ENCODE data around the gene EOMES.

EOMES gene

DNA sequence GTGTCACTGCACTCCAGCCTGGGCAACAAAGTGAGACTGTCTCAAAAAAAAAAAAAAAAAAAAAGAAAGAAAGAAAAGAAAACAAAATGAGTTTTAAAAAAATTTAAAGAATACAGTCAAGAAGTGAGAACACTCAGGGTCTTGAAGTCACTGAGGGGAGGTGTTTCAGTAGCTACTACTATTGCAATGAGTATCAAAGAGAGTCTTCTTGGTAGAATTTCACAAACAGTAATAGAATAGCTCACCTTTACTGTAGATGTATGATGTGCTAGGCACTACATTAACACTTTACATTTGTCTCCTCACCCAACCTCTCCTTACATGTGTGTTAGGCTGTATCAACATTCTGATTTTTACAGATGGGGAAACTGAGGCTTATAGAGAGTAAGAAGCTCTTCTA, 43.9 kb downstream of the EOMES start:
- no peak for DNase-seq

DNA sequence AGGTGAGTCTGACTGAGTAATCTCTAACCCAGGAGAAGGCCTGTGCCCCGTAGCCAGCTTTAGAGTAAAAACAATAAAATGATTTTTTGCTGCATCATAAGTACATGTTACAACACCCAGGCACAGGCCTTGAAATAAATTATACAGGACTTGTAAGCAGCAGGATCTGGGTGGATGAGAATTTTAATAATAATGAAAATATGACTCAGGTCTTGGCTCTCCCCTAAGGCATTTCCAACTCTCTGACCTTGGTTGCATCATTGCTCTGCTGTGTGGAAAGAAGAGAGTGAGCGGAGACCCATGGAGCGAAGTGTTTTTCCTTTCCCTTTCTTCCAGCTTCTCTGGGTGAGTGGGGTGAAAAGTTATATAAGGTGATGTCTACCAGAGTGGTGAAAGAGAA, 44.6 kb downstream of the EOMES start:
- DNase-seq: no peak

DNA sequence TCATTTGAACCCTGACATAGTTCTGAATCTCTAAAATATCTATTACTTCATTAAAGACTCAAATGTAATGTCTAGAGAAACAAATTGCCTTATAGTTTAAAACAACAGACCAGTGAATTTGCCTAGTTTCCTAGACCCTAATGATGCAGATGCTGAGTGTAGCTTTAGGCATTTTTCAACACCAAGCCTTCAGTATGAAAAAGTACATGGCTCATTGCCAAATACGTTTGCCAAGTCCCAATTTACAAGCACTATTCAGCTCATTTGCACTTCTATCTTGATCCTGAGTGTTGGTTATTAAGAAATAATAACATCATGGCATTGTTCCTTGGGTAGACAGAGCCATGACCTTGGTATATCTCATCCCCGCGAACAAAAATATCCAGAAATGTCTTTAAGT, 46.8 kb downstream of the EOMES start:
- no peak for DNase-seq

DNA sequence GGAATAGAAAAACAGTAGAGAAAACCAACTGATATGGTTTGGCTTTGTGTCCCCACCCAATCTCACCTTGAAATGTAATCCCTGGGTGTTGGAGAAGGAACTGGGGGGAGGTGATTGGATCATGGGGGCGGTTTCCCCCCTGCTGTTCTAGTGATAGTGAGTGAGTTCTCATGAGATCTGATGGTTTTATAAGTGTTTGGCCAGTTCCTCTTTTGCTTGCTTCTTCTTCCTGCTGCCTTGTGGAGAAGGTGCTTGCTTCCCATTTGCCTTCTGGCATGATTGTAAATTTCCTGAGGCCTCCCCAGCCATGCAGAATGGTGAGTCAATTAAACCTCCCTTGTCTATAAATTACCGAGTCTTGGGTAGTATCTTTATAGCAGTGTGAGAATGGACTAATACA, 48.4 kb downstream of the EOMES start:
- no peak for DNase-seq

DNA sequence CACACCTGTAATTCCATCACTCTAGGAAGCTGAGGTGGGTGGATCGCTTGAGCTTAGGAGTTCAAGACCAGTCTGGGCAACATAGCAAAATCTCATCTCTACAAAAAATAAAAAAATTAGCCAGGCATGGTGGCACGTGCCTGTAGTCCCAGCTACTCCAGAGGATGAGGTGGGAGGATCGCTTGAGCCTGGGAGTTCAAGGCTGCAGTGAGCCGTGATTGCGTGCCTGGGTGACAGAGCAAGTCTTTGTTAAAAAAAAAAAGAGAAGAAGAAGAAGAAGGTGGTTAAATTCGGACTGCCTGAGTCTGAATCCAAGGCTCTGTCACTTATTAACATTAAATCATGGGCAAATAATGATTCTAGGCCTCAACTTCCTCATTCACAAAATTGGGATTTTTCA, 51.0 kb downstream of the EOMES start:
- DNase-seq: no peak

DNA sequence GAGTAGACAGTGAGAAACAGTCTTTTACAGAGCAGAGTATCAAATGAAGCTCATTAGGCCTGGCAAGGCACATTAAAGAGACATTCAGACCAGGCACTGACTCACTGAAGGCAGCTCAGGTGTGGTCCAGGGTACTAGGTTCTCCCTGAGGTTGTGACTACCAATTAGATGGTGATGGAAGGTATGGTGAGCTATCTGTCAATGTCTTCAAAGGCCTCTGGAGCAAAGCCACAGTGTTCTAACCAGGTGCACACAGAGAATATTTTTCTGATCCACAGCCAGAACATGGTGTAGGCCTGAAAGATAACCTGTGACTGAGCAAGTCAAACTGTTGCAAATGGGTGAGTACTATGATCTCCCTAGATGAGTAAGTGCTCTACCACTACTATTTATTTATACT, 51.5 kb downstream of the EOMES start:
- DNase-seq: no peak

DNA sequence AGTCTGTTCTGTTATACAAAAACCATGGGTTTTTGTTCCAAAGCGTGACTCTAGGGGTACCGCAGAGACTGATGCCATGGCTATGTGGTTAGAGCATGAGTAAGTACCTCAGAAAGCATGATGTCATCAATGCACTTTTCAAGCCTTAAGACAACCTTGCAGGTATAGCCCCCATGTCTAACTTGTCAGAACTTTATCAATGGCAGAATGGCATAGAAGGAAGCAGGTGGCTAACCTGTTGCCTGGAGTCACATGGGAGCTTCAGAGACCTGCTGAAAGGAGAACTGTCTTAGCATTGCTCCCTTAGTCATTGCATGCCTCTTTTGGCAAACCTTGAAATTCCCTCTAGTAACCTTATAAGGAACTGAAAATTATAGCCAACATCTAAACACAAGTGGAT, 52.5 kb downstream of the EOMES start:
- DNase-seq: no peak

DNA sequence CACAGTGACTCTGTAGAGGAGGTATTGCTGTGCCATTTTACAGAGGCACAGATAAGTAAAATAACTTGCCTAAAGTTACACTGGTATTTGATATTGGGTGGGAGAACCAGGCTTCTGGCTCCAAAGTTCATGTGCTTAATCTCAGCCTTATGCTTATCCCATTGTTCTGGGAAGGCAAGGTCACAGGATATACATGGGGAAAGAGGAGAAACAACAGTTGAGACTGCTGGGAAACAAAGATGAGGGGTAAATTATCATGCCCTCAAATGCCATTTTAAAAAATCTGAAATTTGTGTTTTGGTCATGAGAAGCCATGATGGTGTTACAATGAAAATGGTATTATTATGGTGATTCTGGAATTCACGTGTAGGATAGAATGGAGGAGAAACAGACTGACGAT, 54.4 kb downstream of the EOMES start:
- no peak for DNase-seq

DNA sequence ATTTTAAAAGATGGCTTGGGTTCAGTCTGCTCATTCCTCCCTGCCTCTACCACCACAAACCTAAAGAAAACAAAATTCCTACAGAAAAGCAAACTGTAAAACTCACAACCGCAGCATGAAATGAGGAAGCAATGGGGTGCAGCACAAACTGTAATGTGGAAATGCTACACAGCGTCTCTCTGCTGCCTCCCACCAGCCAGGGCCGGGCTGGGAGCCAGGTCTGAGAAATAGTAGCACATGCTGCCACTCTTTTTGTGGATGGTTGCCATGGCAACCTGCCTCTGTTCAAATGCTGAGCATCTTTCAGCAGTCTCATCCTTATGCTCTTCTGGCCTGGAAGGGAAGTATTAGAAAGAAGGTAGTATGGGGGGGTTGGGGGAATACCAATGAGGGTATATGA, 55.4 kb downstream of the EOMES start:
- DNase-seq: no peak

DNA sequence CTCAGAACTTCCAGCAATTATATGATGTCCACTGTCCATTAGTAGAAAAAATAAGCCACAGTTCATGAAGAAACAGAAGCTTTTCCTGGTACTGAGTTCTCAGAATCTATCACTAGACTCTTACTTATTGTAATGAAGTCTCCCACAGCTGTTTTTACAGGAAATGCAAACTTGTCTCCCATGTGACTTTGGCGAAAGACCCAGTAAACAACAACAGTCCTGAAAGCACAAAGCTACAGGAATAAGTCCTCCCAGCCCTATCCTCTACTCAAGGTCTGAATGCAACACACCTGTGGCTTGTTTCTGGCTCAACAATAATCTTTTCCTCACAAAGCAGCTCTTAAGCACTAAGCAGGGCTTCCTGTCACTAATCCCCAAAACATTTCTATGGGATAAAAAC, 55.9 kb downstream of the EOMES start:
- DNase-seq: no peak

All from activated CD4-positive, alpha-beta T cell treated with anti-CD3 and anti-CD28 coated beads, Interleukin-2, amount 50 U/mL, for 1 hour (primary cell).